ENCODE measurements around the gene CDH11. TPM values are rescaled to one million over a fixed set of nuclear protein-coding genes. Genes with fewer than 3 reads are reported as not detected.
A peak's percentile ranks its signal among the peaks of the same experiment; 100 is the strongest.

The CDH11 gene
- total RNA-seq, 6 experiments from 2014 or later, result 1.2 to 6.6 (median 3.0) TPM

DNA sequence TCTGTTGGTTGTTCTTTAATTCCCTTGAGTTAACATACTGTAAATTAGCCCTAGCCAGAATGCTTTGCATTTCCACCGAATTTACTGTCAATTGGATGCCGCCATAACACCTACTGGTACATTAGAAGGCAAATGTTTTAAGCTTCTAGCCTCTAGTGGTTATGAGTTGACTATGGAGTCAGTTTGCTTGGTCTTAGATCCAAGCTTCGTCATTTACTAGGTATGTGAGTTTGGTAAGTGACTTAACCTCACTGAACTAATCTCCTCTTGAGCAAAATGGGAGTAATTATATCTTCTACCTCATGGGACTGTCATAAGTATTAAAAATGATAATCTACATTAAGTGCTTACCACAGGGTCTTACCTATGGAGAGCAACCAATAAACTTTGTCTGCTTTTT is 20.4 kb upstream of the CDH11 start:
- no peaks in the 10 kb centered on the region for H3K27me3 ChIP-seq

DNA sequence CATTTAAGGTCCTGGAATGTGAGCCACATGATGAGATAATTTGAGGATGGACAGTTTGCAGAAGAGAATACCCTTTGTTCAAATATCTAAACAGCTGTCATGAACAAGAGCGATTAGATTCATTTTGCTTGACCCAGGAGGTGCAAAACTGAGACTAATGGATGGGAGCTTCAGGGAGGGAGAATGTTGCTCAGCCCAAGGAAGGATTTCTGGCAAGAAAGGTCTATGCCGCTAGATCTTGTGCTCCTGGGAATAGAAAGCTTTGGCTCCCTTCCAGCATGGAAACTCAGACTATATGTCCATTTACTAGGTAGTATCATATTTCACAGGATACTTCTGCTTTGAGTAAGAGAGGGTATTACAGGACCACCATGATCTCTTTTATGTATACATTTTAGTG is 14.8 kb upstream of the CDH11 start:
- intact Hi-C loops (cut with DNase I), result no loop called here
- Histone ChIP-seq H3K4me3 (no peak overlapping the region), H3K9me3 (no peaks in the 10 kb centered on the region), H3K4me1 (no peaks in the 10 kb centered on the region), H3K27me3 (no peaks in the 10 kb centered on the region), H3K27ac (no peak overlapping the region), H3K36me3 (no peaks in the 10 kb centered on the region)
- DNase-seq, result no peak
- WGBS (ENCODE audit: insufficient coverage, low coverage, low lambda C conversion rate, missing lambda C conversion rate), result 58% methylated on average over 2 of the region's 2 CpGs
- ATAC-seq, result no peak
- TF ChIP-seq, protein P1, sequence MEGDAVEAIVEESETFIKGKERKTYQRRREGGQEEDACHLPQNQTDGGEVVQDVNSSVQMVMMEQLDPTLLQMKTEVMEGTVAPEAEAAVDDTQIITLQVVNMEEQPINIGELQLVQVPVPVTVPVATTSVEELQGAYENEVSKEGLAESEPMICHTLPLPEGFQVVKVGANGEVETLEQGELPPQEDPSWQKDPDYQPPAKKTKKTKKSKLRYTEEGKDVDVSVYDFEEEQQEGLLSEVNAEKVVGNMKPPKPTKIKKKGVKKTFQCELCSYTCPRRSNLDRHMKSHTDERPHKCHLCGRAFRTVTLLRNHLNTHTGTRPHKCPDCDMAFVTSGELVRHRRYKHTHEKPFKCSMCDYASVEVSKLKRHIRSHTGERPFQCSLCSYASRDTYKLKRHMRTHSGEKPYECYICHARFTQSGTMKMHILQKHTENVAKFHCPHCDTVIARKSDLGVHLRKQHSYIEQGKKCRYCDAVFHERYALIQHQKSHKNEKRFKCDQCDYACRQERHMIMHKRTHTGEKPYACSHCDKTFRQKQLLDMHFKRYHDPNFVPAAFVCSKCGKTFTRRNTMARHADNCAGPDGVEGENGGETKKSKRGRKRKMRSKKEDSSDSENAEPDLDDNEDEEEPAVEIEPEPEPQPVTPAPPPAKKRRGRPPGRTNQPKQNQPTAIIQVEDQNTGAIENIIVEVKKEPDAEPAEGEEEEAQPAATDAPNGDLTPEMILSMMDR (IDR thresholded peaks at IDR 0.05), result no peak
- no peak for TF ChIP-seq POLR2A (IDR thresholded peaks at IDR 0.05)

More for the DNA sequence above, 20.4 kb upstream of the CDH11 start:
- WGBS (ENCODE audit: insufficient coverage, low coverage, low lambda C conversion rate, missing lambda C conversion rate), result 47% methylated on average over 3 of the region's 3 CpGs
- no peaks in the 10 kb centered on the region for H3K9me3 ChIP-seq
- H3K36me3 ChIP-seq, result no peaks in the 10 kb centered on the region
- no peak overlapping the region for H3K4me3 ChIP-seq
- ATAC-seq, result no peak
- intact Hi-C loops (cut with DNase I), result no loop called here
- no peaks in the 10 kb centered on the region for H3K4me1 ChIP-seq
- TF ChIP-seq POLR2A (IDR thresholded peaks at IDR 0.05), result no peak
- TF ChIP-seq, protein P1 (IDR thresholded peaks at IDR 0.05), result no peak
- DNase-seq, result no peak
- no peak overlapping the region for H3K27ac ChIP-seq

DNA sequence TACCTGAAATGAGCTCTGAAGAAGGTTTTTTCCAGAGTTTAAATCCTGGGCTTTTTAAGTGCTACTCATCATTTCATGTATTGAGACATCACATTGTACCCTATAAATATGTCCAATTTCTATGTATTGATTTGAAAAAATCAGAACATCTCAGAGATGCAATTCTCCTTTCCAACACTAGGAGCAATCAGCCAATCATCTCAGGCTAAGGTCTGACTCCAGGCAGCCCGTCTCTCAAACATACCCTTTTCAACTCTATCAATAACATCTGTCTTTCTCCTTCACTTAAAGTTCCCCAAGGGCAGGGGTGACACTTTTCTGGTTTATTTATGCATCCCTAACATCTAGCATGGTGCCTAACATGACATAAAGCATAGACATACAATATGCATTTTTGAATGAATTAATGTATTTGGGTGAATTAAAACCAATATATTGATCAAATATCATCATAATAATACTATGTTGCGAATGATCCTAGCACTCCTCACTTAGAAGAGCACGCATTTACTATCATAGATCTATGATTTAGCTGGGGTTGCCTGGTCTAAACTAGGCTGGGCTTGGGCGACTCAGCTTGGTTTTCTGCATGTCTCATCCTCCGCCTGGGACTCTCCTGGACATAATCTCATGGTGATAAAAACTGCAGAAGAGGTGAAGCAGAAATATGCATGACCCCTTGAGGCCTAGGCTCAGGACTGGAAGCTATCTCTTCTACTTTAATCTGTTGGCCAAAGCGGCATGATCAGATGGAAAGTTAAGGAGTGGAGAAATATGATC is 5.2 kb upstream of the CDH11 start:
- no peaks in the 10 kb centered on the region for H3K9me3 ChIP-seq
- no peaks in the 10 kb centered on the region for H3K36me3 ChIP-seq
- no peak overlapping the region for H3K27ac ChIP-seq
- intact Hi-C loops (cut with DNase I), result no loop called here
- no peak overlapping the region for H3K4me3 ChIP-seq
- WGBS (ENCODE audit: insufficient coverage, low coverage, low lambda C conversion rate, missing lambda C conversion rate), result 81% methylated on average over 6 of the region's 6 CpGs
- TF ChIP-seq, protein P1 (IDR thresholded peaks at IDR 0.05), result peak in 2 of 4 donors; percentile 18 to 21
- TF ChIP-seq POLR2A (IDR thresholded peaks at IDR 0.05), result no peak
- no peak for DNase-seq
- peaks cover 0 to 9% of the 10 kb centered on the region in 2 donors for H3K27me3 ChIP-seq
- no peak for ATAC-seq
- H3K4me1 ChIP-seq, result peaks cover 0 to 8% (median 0%) of the 10 kb centered on the region in 4 donors

DNA sequence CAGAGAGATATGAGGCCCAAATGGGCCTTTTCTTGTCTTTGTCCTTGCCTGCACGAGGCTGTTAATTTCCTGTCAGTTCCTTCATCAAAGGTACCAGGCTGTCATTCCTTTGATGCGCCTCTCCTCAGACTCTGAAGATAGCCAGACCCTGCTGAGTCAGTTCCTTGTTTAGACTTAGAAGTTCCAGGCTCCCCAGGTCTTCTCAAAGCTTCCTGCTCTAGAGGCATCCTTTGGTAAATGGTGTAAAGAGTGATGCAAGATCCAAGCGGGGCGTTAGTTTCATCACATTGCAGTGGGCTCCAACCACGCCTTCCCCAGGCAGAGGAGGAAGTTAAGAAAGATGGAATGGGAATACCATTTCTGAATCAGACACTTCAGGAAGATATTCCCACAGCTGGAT is 4.0 kb upstream of the CDH11 start:
- TF ChIP-seq, protein P1 (IDR thresholded peaks at IDR 0.05), result no peak
- no peak for TF ChIP-seq POLR2A (IDR thresholded peaks at IDR 0.05)
- H3K27ac ChIP-seq, result no peak overlapping the region
- no peak for DNase-seq
- no peaks in the 10 kb centered on the region for H3K36me3 ChIP-seq
- no peak overlapping the region for H3K4me3 ChIP-seq
- 29% methylated on average over 5 of the region's 5 CpGs for WGBS (ENCODE audit: insufficient coverage, low coverage, low lambda C conversion rate, missing lambda C conversion rate)
- peaks cover 0 to 8% (median 0%) of the 10 kb centered on the region in 4 donors for H3K4me1 ChIP-seq
- H3K9me3 ChIP-seq, result no peaks in the 10 kb centered on the region
- no peak for ATAC-seq
- peaks cover 0 to 9% of the 10 kb centered on the region in 2 donors for H3K27me3 ChIP-seq
- intact Hi-C loops (cut with DNase I), result no loop called here
